HCT116 (cell line): ENCODE results near the gene RFLNA. TPM values are rescaled to one million over a fixed set of nuclear protein-coding genes. Genes with fewer than 3 reads are reported as not detected.

Source experiments
- ATAC-seq: fragments of 200-7000 bp; cut with Tn5 transposase; 2 replicates; pipeline ENCODE4 v1.9.1; 2020; ENCODE audit warnings: mild to moderate bottlenecking, moderate library complexity
- BruUV-seq: library from RNA; stranded (reverse); fragments of 400-500 nt; replicated peaks from 2 replicates; lab custom pipeline; 2021; lab: Mats Ljungman, UMichigan
- CTCF ChIA-PET: fragments of 300-600 bp; sonication (Branson Sonifier 250); formaldehyde crosslinking; loops from one replicate; lab custom pipeline; 2021; ENCODE audit warnings: antibody characterized with exemption; lab: Charles Lee
- POLR2A ChIA-PET: fragments of 300-600, 350-600 bp; sonication (Branson Sonifier 250); formaldehyde crosslinking; loops from one replicate; lab custom pipeline; 2021; ENCODE audit warnings: antibody characterized with exemption; lab: Charles Lee
- RAD21 ChIA-PET, 2 experiments: fragments of 300-600 bp; sonication (Branson Sonifier 250); formaldehyde crosslinking; loops; one replicate each; lab custom pipeline; 2023; ENCODE audit warnings: low total read pairs in 2 of 2; ENCODE audit not compliant: uncharacterized antibody in 2 of 2, unreplicated experiment in 2 of 2, low non-redundant PET in 1 of 2; lab: Charles Lee
- DNase-seq: peaks from one replicate; pipeline ENCODE4 v3.0.0-alpha.2; 2010; ENCODE audit warnings: low read depth, low spot score
- H2AFZ ChIP-seq: fragments of 200-600 bp; shearing (Covaris generic), sonication (generic); 2 replicates; pipeline ENCODE4 v1.6.1; 2017; ENCODE audit warnings: low read depth, mixed run types, mixed read lengths, antibody characterized with exemption, low read length; ENCODE audit not compliant: poor library complexity, severe bottlenecking
- H3K27ac ChIP-seq: 2 replicates; pipeline ENCODE4 v1.5.1; 2012; ENCODE audit warnings: low read depth, low read length
- H3K27me3 ChIP-seq: fragments of 200-600 bp; sonication (generic); 2 replicates; pipeline ENCODE4 v1.6.1; 2016; ENCODE audit warnings: mixed run types, low read length, mixed read lengths; ENCODE audit not compliant: insufficient read depth
- H3K36me3 ChIP-seq, 2 experiments: fragments of 200-500 bp in 1 of 2; fragments of 200-600 bp in 1 of 2; sonication (Bioruptor generic) in 1 of 2; sonication (generic) in 1 of 2; 2 replicates each; pipeline versions ENCODE4 v1.5.1 to v1.6.1; 2014 to 2016; ENCODE audit warnings: low read length in 2 of 2, inconsistent platforms in 1 of 2, mixed read lengths in 1 of 2, mixed run types in 1 of 2; ENCODE audit not compliant: insufficient read depth in 2 of 2, control insufficient read depth in 1 of 2
- H3K4me1 ChIP-seq, 2 experiments: fragments of 200-600 bp in 1 of 2; sonication (generic) in 1 of 2; 2 replicates each; pipeline versions ENCODE4 v1.5.1 to v1.6.1; 2012 to 2017; ENCODE audit warnings: low read length in 2 of 2, inconsistent platforms in 1 of 2, mild to moderate bottlenecking in 1 of 2, mixed read lengths in 1 of 2, mixed run types in 1 of 2, moderate library complexity in 1 of 2; ENCODE audit not compliant: insufficient read depth in 2 of 2, control insufficient read depth in 1 of 2
- H3K4me2 ChIP-seq: fragments of 200-600 bp; sonication (generic); 2 replicates; pipeline ENCODE4 v1.6.1; 2017; ENCODE audit warnings: mixed run types, low read length, mixed read lengths
- H3K4me3 ChIP-seq, 2 experiments: fragments of 200-600 bp in 1 of 2; sonication (generic) in 1 of 2; replicated peaks in 1 of 2; 2 replicates each; pipeline ENCODE4 v1.5.1; 2011 to 2016; ENCODE audit warnings: low read length in 2 of 2, control low read depth in 1 of 2, low read depth in 1 of 2, mild to moderate bottlenecking in 1 of 2, mixed read lengths in 1 of 2, mixed run types in 1 of 2
- H3K79me2 ChIP-seq: fragments of 200-600 bp; sonication (generic); 2 replicates; pipeline ENCODE4 v1.6.1; 2017; ENCODE audit warnings: mild to moderate bottlenecking, mixed run types, low read length, moderate library complexity, mixed read lengths; ENCODE audit not compliant: insufficient read depth
- H3K9ac ChIP-seq: fragments of 200-600 bp; sonication (generic); 2 replicates; pipeline ENCODE4 v1.6.1; 2016; ENCODE audit warnings: low read length, mixed read lengths
- H3K9me2 ChIP-seq: fragments of 200-600 bp; sonication (generic), shearing (Covaris generic); 2 replicates; pipeline ENCODE4 v1.6.1; 2017; ENCODE audit warnings: mixed run types, mild to moderate bottlenecking, moderate library complexity; ENCODE audit not compliant: insufficient read depth
- H3K9me3 ChIP-seq, 2 experiments: fragments of 200-500 bp in 1 of 2; fragments of 200-600 bp in 1 of 2; sonication (Bioruptor generic) in 1 of 2; sonication (generic) in 1 of 2; 2 replicates each; pipeline ENCODE4 v1.6.1; 2014 to 2017; ENCODE audit warnings: low read length in 2 of 2, mixed read lengths in 2 of 2, inconsistent platforms in 1 of 2, low read depth in 1 of 2, mild to moderate bottlenecking in 1 of 2, mixed run types in 1 of 2, moderate library complexity in 1 of 2; ENCODE audit not compliant: control insufficient read depth in 1 of 2, insufficient read depth in 1 of 2
- H4K20me1 ChIP-seq: fragments of 200-600 bp; sonication (generic), shearing (Covaris generic); 2 replicates; pipeline ENCODE4 v1.6.1; 2017; ENCODE audit warnings: mixed run types, mild to moderate bottlenecking, moderate library complexity; ENCODE audit not compliant: insufficient read depth
- CEBPB ChIP-seq: IDR thresholded peaks from 2 replicates; pipeline ENCODE4 v1.6.1; 2012; ENCODE audit warnings: low read depth
- ELF1 ChIP-seq: IDR thresholded peaks from 2 replicates; pipeline ENCODE4 v1.6.1; 2012; ENCODE audit warnings: low read depth, borderline replicate concordance
- EZH2 ChIP-seq: fragments of 200-600 bp; sonication (generic); IDR thresholded peaks from 2 replicates; pipeline ENCODE4 v1.6.1; 2017; ENCODE audit warnings: antibody characterized with exemption, mixed run types
- FOSL1 ChIP-seq: IDR thresholded peaks from 2 replicates; pipeline ENCODE4 v1.6.1; 2012; ENCODE audit warnings: low read depth
- POLR2AphosphoS5 ChIP-seq: IDR thresholded peaks from 2 replicates; pipeline ENCODE4 v1.6.1; 2011; ENCODE audit warnings: mild to moderate bottlenecking, low read depth, low read length, moderate library complexity
- TCF7L2 ChIP-seq: IDR thresholded peaks from 2 replicates; pipeline ENCODE4 v1.7.0; 2011; ENCODE audit warnings: borderline replicate concordance, inconsistent platforms; ENCODE audit not compliant: insufficient read depth, insufficient read length; ENCODE audit errors: extremely low read depth
- YY1 ChIP-seq: IDR thresholded peaks from 2 replicates; pipeline ENCODE4 v1.6.1; 2011; ENCODE audit warnings: low read length, low read depth, moderate library complexity, mild to moderate bottlenecking; ENCODE audit not compliant: insufficient replicate concordance; ENCODE audit errors: extremely low read depth
- intact Hi-C: fragments of 100-400 bp; cut with micrococcal nuclease; formaldehyde crosslinking; loops from 2 replicates; pipeline ENCODE4 v1.10.0; 2022
- total RNA-seq: library from RNA; stranded (reverse); gene quantifications from one replicate; pipeline ENCODE4 v1.2.1, GENCODE V29; 2021; ENCODE audit not compliant: unreplicated experiment
- TF ChIP-seq, protein P1 (sequence below): IDR thresholded peaks from 2 replicates; pipeline ENCODE4 v1.6.1; 2012
- TF ChIP-seq, protein P2 (sequence below): IDR thresholded peaks from 2 replicates; pipeline ENCODE4 v1.6.1; 2012

The RFLNA gene
- total RNA-seq, 1 experiment from 2014 or later, result not detected

DNA sequence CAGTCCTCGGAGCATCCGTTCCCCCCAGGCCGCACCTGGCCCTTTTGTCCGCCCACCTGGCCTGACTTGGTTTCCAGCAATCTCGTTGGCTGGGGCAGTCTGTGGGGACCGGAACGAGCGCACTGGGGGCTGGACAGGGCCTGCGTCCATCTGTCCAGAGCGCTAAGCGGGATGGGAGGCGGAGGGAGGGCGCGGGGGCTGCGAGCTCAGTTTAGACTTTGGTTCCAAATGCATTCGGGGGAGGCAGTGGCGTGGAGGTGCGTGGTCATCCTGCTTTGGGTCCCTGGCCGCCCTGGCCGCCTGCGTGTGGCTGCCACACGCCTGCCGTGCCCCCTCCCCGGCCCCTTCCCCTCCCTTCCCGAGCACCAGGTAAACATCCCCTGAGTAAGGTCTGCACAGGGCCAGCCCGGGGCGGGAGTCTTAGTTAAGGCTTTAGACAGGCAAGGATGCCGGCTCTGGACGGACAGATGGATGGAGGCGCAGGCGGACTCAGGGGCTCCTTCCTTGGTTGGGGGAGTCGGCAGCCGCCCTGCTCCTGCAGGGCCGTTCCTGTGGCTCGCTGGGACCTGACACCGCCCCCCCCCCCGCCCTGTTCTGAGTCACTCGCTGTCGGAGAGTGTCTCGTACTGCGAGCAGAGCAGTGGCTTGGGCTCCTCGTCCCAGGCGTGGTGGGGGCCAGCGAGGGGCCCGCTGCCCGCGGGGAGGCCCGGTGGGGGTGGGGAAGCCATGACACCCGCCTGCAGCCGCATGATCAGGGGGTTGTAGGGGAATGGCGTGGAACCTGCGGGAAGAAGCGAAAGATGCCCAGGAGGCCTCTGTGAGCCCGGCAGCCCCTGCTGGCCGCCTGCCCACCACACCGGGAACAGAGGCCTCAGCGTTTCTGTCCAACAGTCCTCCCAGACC lies 30.2 kb downstream of the RFLNA start:
- H3K79me2 ChIP-seq, result no peaks in the 10 kb centered on the region
- TSS peak; percentile 75 for BruUV-seq
- H3K4me3 ChIP-seq, result no peak overlapping the region
- H3K9me3 ChIP-seq, result peaks cover 0 to 7% of the 10 kb centered on the region in 2 experiments; a peak in 1 of 4 replicates
- no peaks in the 10 kb centered on the region for H4K20me1 ChIP-seq
- ATAC-seq (no peak), DNase-seq (no peak)
- no peaks in the 10 kb centered on the region for H3K9me2 ChIP-seq
- no peaks in the 10 kb centered on the region for H3K27me3 ChIP-seq
- intact Hi-C loops, result loop anchor here (5.0 kb wide), 1 partner anchor 273 kb away; no protein-coding TSS in a partner anchor
- H3K4me2 ChIP-seq, result no peak overlapping the region
- H3K9ac ChIP-seq, result no peak overlapping the region
- ChIA-PET RAD21 (no interaction called here), POLR2A (no interaction called here), CTCF (no interaction called here)
- peaks cover 0 to 16% of the 10 kb centered on the region in 2 experiments; a peak in 3 of 4 replicates for H3K36me3 ChIP-seq
- H3K27ac ChIP-seq, result no peak overlapping the region
- no peaks in the 10 kb centered on the region for H3K4me1 ChIP-seq
- H2AFZ ChIP-seq, result no peak overlapping the region
- TF ChIP-seq YY1 (no peak), POLR2AphosphoS5 (no peak), CEBPB (no peak), FOSL1 (no peak), EZH2 (no peak), TCF7L2 (no peak), ELF1 (no peak)
- TF ChIP-seq, protein P1, sequence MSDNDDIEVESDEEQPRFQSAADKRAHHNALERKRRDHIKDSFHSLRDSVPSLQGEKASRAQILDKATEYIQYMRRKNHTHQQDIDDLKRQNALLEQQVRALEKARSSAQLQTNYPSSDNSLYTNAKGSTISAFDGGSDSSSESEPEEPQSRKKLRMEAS, result no peak
- TF ChIP-seq, protein P2, sequence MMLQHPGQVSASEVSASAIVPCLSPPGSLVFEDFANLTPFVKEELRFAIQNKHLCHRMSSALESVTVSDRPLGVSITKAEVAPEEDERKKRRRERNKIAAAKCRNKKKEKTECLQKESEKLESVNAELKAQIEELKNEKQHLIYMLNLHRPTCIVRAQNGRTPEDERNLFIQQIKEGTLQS, result no peak
